Measurements from ENCODE around the gene PLCB4. TPM values are rescaled to one million over a fixed set of nuclear protein-coding genes. Genes with fewer than 3 reads are reported as not detected.

The PLCB4 gene
- total RNA-seq, 1 experiment from 2014 or later: 14.9 TPM

DNA sequence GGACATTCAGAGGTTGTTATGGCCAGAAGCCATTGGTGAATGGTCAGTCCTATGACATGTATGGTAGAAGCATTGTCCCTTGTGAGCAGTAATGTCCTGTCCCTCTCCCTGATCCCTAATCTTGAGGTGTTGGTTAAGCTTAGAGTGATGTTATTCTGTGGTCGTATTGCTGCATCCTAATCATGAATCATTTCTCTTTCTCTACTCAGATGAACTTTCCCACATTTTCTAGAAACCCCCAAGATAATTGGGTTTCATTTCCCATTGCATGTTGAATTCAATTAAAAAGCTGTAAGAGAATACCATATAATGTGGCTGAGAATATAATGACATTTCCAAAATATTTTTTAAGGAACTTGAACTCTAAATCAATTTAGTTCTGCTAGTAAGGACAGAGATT, 175.1 kb downstream of the PLCB4 start:
- CTCF ChIA-PET: no interaction called here
- no peak for TF ChIP-seq EZH2 (IDR thresholded peaks at IDR 0.05; ENCODE audit: low read depth)
- TF ChIP-seq, protein P1, sequence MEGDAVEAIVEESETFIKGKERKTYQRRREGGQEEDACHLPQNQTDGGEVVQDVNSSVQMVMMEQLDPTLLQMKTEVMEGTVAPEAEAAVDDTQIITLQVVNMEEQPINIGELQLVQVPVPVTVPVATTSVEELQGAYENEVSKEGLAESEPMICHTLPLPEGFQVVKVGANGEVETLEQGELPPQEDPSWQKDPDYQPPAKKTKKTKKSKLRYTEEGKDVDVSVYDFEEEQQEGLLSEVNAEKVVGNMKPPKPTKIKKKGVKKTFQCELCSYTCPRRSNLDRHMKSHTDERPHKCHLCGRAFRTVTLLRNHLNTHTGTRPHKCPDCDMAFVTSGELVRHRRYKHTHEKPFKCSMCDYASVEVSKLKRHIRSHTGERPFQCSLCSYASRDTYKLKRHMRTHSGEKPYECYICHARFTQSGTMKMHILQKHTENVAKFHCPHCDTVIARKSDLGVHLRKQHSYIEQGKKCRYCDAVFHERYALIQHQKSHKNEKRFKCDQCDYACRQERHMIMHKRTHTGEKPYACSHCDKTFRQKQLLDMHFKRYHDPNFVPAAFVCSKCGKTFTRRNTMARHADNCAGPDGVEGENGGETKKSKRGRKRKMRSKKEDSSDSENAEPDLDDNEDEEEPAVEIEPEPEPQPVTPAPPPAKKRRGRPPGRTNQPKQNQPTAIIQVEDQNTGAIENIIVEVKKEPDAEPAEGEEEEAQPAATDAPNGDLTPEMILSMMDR (conservative IDR thresholded peaks at IDR 0.05): no peak
- no peak overlapping the region for H3K4me2 ChIP-seq
- H3K27ac ChIP-seq: no peak overlapping the region
- intact Hi-C loops (cut with micrococcal nuclease; ENCODE audit: unreplicated experiment): no loop called here
- H2AFZ ChIP-seq: no peak overlapping the region
- no peaks in the 10 kb centered on the region for H3K36me3 ChIP-seq (ENCODE audit: low read depth)
- no peaks in the 10 kb centered on the region for H3K27me3 ChIP-seq (ENCODE audit: insufficient read depth, low read depth)
- no peak overlapping the region for H3K4me3 ChIP-seq
- BruUV-seq (replicated peaks): no TSS peak
- H3K79me2 ChIP-seq (ENCODE audit: low read depth): no peaks in the 10 kb centered on the region
- POLR2A ChIA-PET (ENCODE audit: unreplicated experiment): no interaction called here
- peaks cover 16% of the 10 kb centered on the region for H3F3A ChIP-seq (ENCODE audit: insufficient read depth, low read depth)
- no peaks in the 10 kb centered on the region for H3K9me2 ChIP-seq (ENCODE audit: insufficient read depth)
- H3K4me1 ChIP-seq (replicated peaks; ENCODE audit: insufficient read depth): peaks cover 22% of the 10 kb centered on the region
- H4K20me1 ChIP-seq (ENCODE audit: insufficient read depth): no peaks in the 10 kb centered on the region
- H3K9me3 ChIP-seq (ENCODE audit: insufficient read depth, low read depth): peaks cover 11% of the 10 kb centered on the region; the same call in 1 of the 2 replicates
- no peak for DNase-seq

DNA sequence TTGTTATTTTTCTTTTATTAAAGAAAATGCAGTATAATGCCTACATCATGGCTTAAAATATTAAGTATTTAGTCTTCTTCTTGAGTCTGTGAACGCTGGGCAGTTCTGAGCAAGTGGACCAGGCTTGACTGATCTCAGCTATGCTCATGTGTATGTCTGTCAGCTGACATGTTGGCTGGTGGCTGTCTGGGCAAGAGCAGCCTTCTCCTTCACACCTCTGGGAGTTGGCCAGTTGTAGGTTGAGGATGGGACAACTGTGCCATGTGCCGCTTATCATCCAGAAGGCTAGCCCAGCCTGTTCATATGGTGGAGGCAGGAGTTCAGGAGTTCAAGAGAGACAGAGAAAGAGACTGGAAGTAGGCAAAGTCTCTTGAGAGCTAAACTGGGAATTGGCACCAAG, 175.9 kb downstream of the PLCB4 start:
- TF ChIP-seq, protein P1 (conservative IDR thresholded peaks at IDR 0.05): no peak
- no peak for TF ChIP-seq EZH2 (IDR thresholded peaks at IDR 0.05; ENCODE audit: low read depth)
- no peak overlapping the region for H3K4me2 ChIP-seq
- H3K79me2 ChIP-seq (ENCODE audit: low read depth): no peaks in the 10 kb centered on the region
- no TSS peak for BruUV-seq (replicated peaks)
- intact Hi-C loops (cut with micrococcal nuclease; ENCODE audit: unreplicated experiment): no loop called here
- no peak overlapping the region for H2AFZ ChIP-seq
- no peaks in the 10 kb centered on the region for H3K36me3 ChIP-seq (ENCODE audit: low read depth)
- no peaks in the 10 kb centered on the region for H3K27me3 ChIP-seq (ENCODE audit: insufficient read depth, low read depth)
- POLR2A ChIA-PET (ENCODE audit: unreplicated experiment): no interaction called here
- no peak for DNase-seq
- H3K4me1 ChIP-seq (replicated peaks; ENCODE audit: insufficient read depth): peaks cover 22% of the 10 kb centered on the region
- H4K20me1 ChIP-seq (ENCODE audit: insufficient read depth): no peaks in the 10 kb centered on the region
- CTCF ChIA-PET: no interaction called here
- H3K9me2 ChIP-seq (ENCODE audit: insufficient read depth): no peaks in the 10 kb centered on the region
- no peak overlapping the region for H3K27ac ChIP-seq
- H3F3A ChIP-seq (ENCODE audit: insufficient read depth, low read depth): peaks cover 16% of the 10 kb centered on the region
- no peak overlapping the region for H3K4me3 ChIP-seq
- peaks cover 11% of the 10 kb centered on the region; the same call in 1 of the 2 replicates for H3K9me3 ChIP-seq (ENCODE audit: insufficient read depth, low read depth)

DNA sequence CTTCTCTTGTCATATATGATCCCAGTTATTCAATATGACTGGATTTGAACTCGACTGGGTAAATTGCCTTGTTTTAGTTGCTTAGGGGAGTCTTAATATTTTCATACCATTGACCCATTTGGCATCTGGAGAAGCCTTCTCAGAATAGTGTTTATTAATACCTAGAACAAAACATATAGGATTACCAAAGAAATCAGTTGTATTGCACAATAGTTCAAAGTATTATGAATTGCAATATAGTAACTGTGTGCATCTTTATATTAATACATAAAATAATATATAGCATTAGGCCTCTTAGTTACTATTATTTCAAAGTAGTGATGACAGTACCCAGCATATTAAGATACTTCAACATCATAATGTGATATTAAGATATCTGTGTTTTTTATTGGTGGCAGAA, 177.8 kb downstream of the PLCB4 start:
- POLR2A ChIA-PET (ENCODE audit: unreplicated experiment): no interaction called here
- no TSS peak for BruUV-seq (replicated peaks)
- Histone ChIP-seq H3K79me2 (ENCODE audit: low read depth) (no peaks in the 10 kb centered on the region), H2AFZ (no peak overlapping the region), H3K9me3 (ENCODE audit: insufficient read depth, low read depth) (peaks cover 11% of the 10 kb centered on the region; the same call in 1 of the 2 replicates), H3K36me3 (ENCODE audit: low read depth) (no peaks in the 10 kb centered on the region), H3K4me1 (replicated peaks; ENCODE audit: insufficient read depth) (peaks cover 5% of the 10 kb centered on the region), H3K27ac (no peak overlapping the region), H3K9me2 (ENCODE audit: insufficient read depth) (no peaks in the 10 kb centered on the region), H3F3A (ENCODE audit: insufficient read depth, low read depth) (peaks cover 4% of the 10 kb centered on the region), H3K4me3 (no peak overlapping the region), H3K4me2 (no peak overlapping the region), H3K27me3 (ENCODE audit: insufficient read depth, low read depth) (no peaks in the 10 kb centered on the region), H4K20me1 (ENCODE audit: insufficient read depth) (no peaks in the 10 kb centered on the region)
- intact Hi-C loops (cut with micrococcal nuclease; ENCODE audit: unreplicated experiment): no loop called here
- TF ChIP-seq, protein P1 (conservative IDR thresholded peaks at IDR 0.05): no peak
- TF ChIP-seq EZH2 (IDR thresholded peaks at IDR 0.05; ENCODE audit: low read depth): no peak
- CTCF ChIA-PET: no interaction called here
- no peak for DNase-seq

Data from PC-9 (cell line).